WTC11 (cell line): Measurements from ENCODE around the gene TMEM154. TPM values are rescaled to one million over a fixed set of nuclear protein-coding genes. Genes with fewer than 3 reads are reported as not detected.

Experiments
- ATAC-seq: fragments of 200-7000 bp; cut with Tn5 transposase; 2 replicates; pipeline ENCODE4 v1.10.0; 2021; ENCODE audit warnings: mild to moderate bottlenecking, moderate library complexity
- CTCF ChIA-PET: fragments of 300-600 bp; sonication (Branson Sonifier 250); formaldehyde crosslinking; loops from one replicate; lab custom pipeline; 2021; ENCODE audit warnings: antibody characterized with exemption; lab: Charles Lee
- POLR2A ChIA-PET: fragments of 350-600 bp; sonication (Branson Sonifier 250); formaldehyde crosslinking; loops from one replicate; lab custom pipeline; 2021; ENCODE audit warnings: antibody characterized with exemption; lab: Charles Lee
- DNase-seq: peaks from one replicate; pipeline ENCODE4 v3.0.0; 2021; ENCODE audit warnings: low spot score
- H3K27ac Mint-ChIP-seq: 2 replicates; pipeline ENCODE4 v1.8.0; 2021; ENCODE audit warnings: mixed read lengths
- H3K27me3 Mint-ChIP-seq: 2 replicates; pipeline ENCODE4 v1.8.0; 2021; ENCODE audit warnings: low read depth, mild to moderate bottlenecking, moderate library complexity, mixed read lengths
- H3K36me3 Mint-ChIP-seq: 2 replicates; pipeline ENCODE4 v1.8.0; 2021; ENCODE audit warnings: mixed read lengths
- H3K4me1 Mint-ChIP-seq: 2 replicates; pipeline ENCODE4 v1.8.0; 2022; ENCODE audit warnings: mixed read lengths
- H3K4me3 Mint-ChIP-seq: 2 replicates; pipeline ENCODE4 v1.8.0; 2021; ENCODE audit warnings: mild to moderate bottlenecking, moderate library complexity, mixed read lengths
- H3K9me3 Mint-ChIP-seq: 2 replicates; pipeline ENCODE4 v1.8.0; 2021; ENCODE audit warnings: mixed read lengths
- AFF4 ChIP-seq: sonication (generic); formaldehyde crosslinking; IDR thresholded peaks from 2 replicates; pipeline ENCODE4 v1.8.1; 2023; ENCODE audit warnings: mild to moderate bottlenecking, missing genetic modification reagents, borderline replicate concordance
- CREM ChIP-seq: sonication (generic); formaldehyde crosslinking; IDR thresholded peaks from 2 replicates; pipeline ENCODE4 v1.8.1; 2022; ENCODE audit warnings: mild to moderate bottlenecking, missing genetic modification reagents, moderate library complexity
- E2F4 ChIP-seq: sonication (generic); formaldehyde crosslinking; IDR thresholded peaks from 2 replicates; pipeline ENCODE4 v1.8.1; 2022; ENCODE audit warnings: low read depth, mild to moderate bottlenecking, moderate library complexity, missing genetic modification reagents, borderline replicate concordance
- FOXP1 ChIP-seq: sonication (generic); formaldehyde crosslinking; IDR thresholded peaks from 2 replicates; pipeline ENCODE4 v1.8.0; 2022; ENCODE audit warnings: missing genetic modification reagents, mild to moderate bottlenecking, moderate library complexity, borderline replicate concordance
- GABPB1 ChIP-seq: sonication (generic); formaldehyde crosslinking; IDR thresholded peaks from 2 replicates; pipeline ENCODE4 v1.8.1; 2023; ENCODE audit warnings: mild to moderate bottlenecking, missing genetic modification reagents
- IRF1 ChIP-seq: sonication (generic); formaldehyde crosslinking; IDR thresholded peaks from 2 replicates; pipeline ENCODE4 v1.8.0; 2023; ENCODE audit warnings: missing genetic modification reagents
- KAT7 ChIP-seq: sonication (generic); formaldehyde crosslinking; IDR thresholded peaks from 2 replicates; pipeline ENCODE4 v1.8.1; 2023; ENCODE audit warnings: missing genetic modification reagents, mild to moderate bottlenecking, borderline replicate concordance
- MAX ChIP-seq: sonication (generic); formaldehyde crosslinking; IDR thresholded peaks from 2 replicates; pipeline ENCODE4 v1.8.0; 2022; ENCODE audit warnings: mild to moderate bottlenecking, missing genetic modification reagents
- MLX ChIP-seq: sonication (generic); formaldehyde crosslinking; IDR thresholded peaks from 2 replicates; pipeline ENCODE4 v1.8.1; 2023; ENCODE audit warnings: mild to moderate bottlenecking, missing genetic modification reagents, moderate library complexity
- MYBL2 ChIP-seq: sonication (generic); formaldehyde crosslinking; IDR thresholded peaks from 2 replicates; pipeline ENCODE4 v1.8.1; 2023; ENCODE audit warnings: mild to moderate bottlenecking, moderate library complexity, missing genetic modification reagents
- NFATC4 ChIP-seq: fragments of 250-450 bp; sonication (Bioruptor Pico); IDR thresholded peaks from 2 replicates; pipeline ENCODE4 v1.9.0; 2021; ENCODE audit warnings: mild to moderate bottlenecking
- NFE2L1 ChIP-seq: sonication (generic); formaldehyde crosslinking; IDR thresholded peaks from 2 replicates; pipeline ENCODE4 v1.8.1; 2023; ENCODE audit warnings: missing genetic modification reagents
- PRDM15 ChIP-seq: sonication (generic); formaldehyde crosslinking; IDR thresholded peaks from 2 replicates; pipeline ENCODE4 v1.8.0; 2022; ENCODE audit warnings: missing genetic modification reagents
- PRRX2 ChIP-seq: fragments of 250-450 bp; sonication (Bioruptor Pico); IDR thresholded peaks from 2 replicates; pipeline ENCODE4 v1.8.0; 2021; ENCODE audit warnings: mild to moderate bottlenecking
- SP1 ChIP-seq: sonication (generic); formaldehyde crosslinking; conservative IDR thresholded peaks from 2 replicates; pipeline ENCODE4 v1.8.1; 2022; ENCODE audit warnings: missing genetic modification reagents
- USF1 ChIP-seq: sonication (generic); formaldehyde crosslinking; IDR thresholded peaks from 2 replicates; pipeline ENCODE4 v1.8.0; 2022; ENCODE audit warnings: mild to moderate bottlenecking, missing genetic modification reagents
- ZNF138 ChIP-seq: sonication (generic); formaldehyde crosslinking; conservative IDR thresholded peaks from 2 replicates; pipeline ENCODE4 v1.8.1; 2022; ENCODE audit warnings: mild to moderate bottlenecking, moderate library complexity, missing genetic modification reagents
- ZNF423 ChIP-seq: fragments of 250-450 bp; sonication (Bioruptor Pico); IDR thresholded peaks from 2 replicates; pipeline ENCODE4 v2.1.2; 2022; ENCODE audit warnings: mild to moderate bottlenecking, moderate library complexity
- ZNF671 ChIP-seq: fragments of 250-450 bp; sonication (Bioruptor Pico); IDR thresholded peaks from 2 replicates; pipeline ENCODE4 v1.8.0; 2021; ENCODE audit warnings: mild to moderate bottlenecking
- total RNA-seq: library from RNA; stranded (reverse); gene quantifications from 3 replicates; pipeline ENCODE4 v1.2.3, GENCODE V29; 2021

The TMEM154 gene
- total RNA-seq, 1 experiment from 2014 or later = 2.1 TPM

GRCh38 chr4:152630324-152630723 is 49.5 kb downstream of the TMEM154 start:
- no peak for DNase-seq
- POLR2A ChIA-PET = no interaction called here
- Mint-ChIP-seq H3K27me3 (no peaks in the 10 kb centered on the region), H3K4me3 (no peak overlapping the region), H3K27ac (no peak overlapping the region), H3K9me3 (peaks cover 4% of the 10 kb centered on the region)
- TF ChIP-seq ZNF671 (CRISPR knock-in tag) (no peak), ZNF423 (CRISPR knock-in tag) (no peak), NFE2L1 (CRISPR knock-in tag) (no peak), AFF4 (CRISPR knock-in tag) (no peak), MYBL2 (CRISPR knock-in tag) (no peak), GABPB1 (CRISPR knock-in tag) (no peak), PRDM15 (CRISPR knock-in tag) (no peak), IRF1 (CRISPR knock-in tag) (no peak), E2F4 (CRISPR knock-in tag) (no peak), NFATC4 (CRISPR knock-in tag) (no peak), FOXP1 (CRISPR knock-in tag) (no peak), MLX (CRISPR knock-in tag) (no peak), MAX (no peak), KAT7 (CRISPR knock-in tag) (no peak), ZNF138 (CRISPR knock-in tag) (no peak), USF1 (CRISPR knock-in tag) (no peak), SP1 (CRISPR knock-in tag) (no peak), PRRX2 (CRISPR knock-in tag) (no peak), CREM (CRISPR knock-in tag) (no peak)
- TF ChIP-seq, all 79 proteins: peak for 0
- Mint-ChIP-seq H3K4me1 (peaks cover 15% of the 10 kb centered on the region), H3K36me3 (no peaks in the 10 kb centered on the region)
- CTCF ChIA-PET = interaction anchor here (1.1 kb wide), 1 partner anchor 129 kb away, joined by 3 read pairs; no protein-coding TSS in a partner anchor
- ATAC-seq = no peak
